Activated CD4-positive, alpha-beta T cell treated with anti-CD3 and anti-CD28 coated beads for 36 hours (primary cell): ENCODE measurements around the gene TSPOAP1. TPM values are rescaled to one million over a fixed set of nuclear protein-coding genes. Genes with fewer than 3 reads are reported as not detected.
"Not testable (repeated sequence)": the region's sequence is repeated elsewhere in the genome, so short reads cannot be mapped to it uniquely, and the experiment has no call there.

Experiments used
- ATAC-seq: fragments of 200-7000 bp; cut with Tn5 transposase; one replicate; pipeline ENCODE4 v1.10.0; 2021; ENCODE audit warnings: mild to moderate bottlenecking, moderate library complexity
- CTCF ChIA-PET: fragments of 350-600 bp; sonication (Branson Sonifier 250); formaldehyde crosslinking; loops from one replicate; lab custom pipeline; 2021; ENCODE audit warnings: antibody characterized with exemption; lab: Charles Lee
- POLR2A ChIA-PET: fragments of 350-600 bp; sonication (Branson Sonifier 250); formaldehyde crosslinking; loops from one replicate; lab custom pipeline; 2021; ENCODE audit warnings: antibody characterized with exemption, inconsistent platforms; lab: Charles Lee
- DNase-seq: peaks from one replicate; pipeline ENCODE4 v3.0.0-alpha.2; 2020
- H3K27ac Mint-ChIP-seq: one replicate; pipeline ENCODE4 v1.8.0; 2021; ENCODE audit warnings: mixed read lengths
- H3K27me3 Mint-ChIP-seq: one replicate; pipeline ENCODE4 v1.8.0; 2021; ENCODE audit warnings: mixed read lengths
- H3K36me3 Mint-ChIP-seq: one replicate; pipeline ENCODE4 v1.8.0; 2021; ENCODE audit warnings: low read depth, mixed read lengths
- H3K4me1 Mint-ChIP-seq: one replicate; pipeline ENCODE4 v1.8.0; 2021; ENCODE audit warnings: mixed read lengths
- H3K4me3 Mint-ChIP-seq: one replicate; pipeline ENCODE4 v1.8.0; 2021; ENCODE audit warnings: mild to moderate bottlenecking, moderate library complexity, mixed read lengths
- H3K9me3 Mint-ChIP-seq: one replicate; pipeline ENCODE4 v1.8.0; 2021; ENCODE audit warnings: low read depth, mixed read lengths
- intact Hi-C, 2 experiments: fragments of 100-400 bp; cut with DNase I in 1 of 2; cut with micrococcal nuclease in 1 of 2; formaldehyde crosslinking; loops; one replicate each; pipeline versions ENCODE4 v1.14.2 to v1.15.1; 2022 to 2024; cut with DNase I, micrococcal nuclease
- total RNA-seq, 2 experiments: library from RNA; stranded (reverse); gene quantifications; one replicate each; pipeline ENCODE4 v1.2.3, GENCODE V29; 2021

The TSPOAP1 gene
- total RNA-seq, 2 experiments from 2014 or later = 11.8 to 12.4 TPM

- intact Hi-C loops = loop anchor here in 1 of 2 experiments (10.0 kb wide), 2 partner anchors 994 to 1274 kb away; partner anchors contain the start of genes CLTC and YPEL2
- Mint-ChIP-seq H3K4me3 (peak overlapping the region; percentile 100), H3K27ac (peak overlapping the region; percentile 99), H3K36me3 (peaks cover 78% of the 10 kb centered on the region), H3K4me1 (peaks cover 46% of the 10 kb centered on the region)
- not testable (repeated sequence) for ATAC-seq, H3K27me3 Mint-ChIP-seq, H3K9me3 Mint-ChIP-seq, DNase-seq
- POLR2A ChIA-PET = interaction anchor here (0.6 to 8.7 kb wide), 6 partner anchors 9 to 24 kb away, joined by 3 to 172 read pairs (median 9); partner anchors contain the start of gene SUPT4H1
- CTCF ChIA-PET = interaction anchor here (0.5 to 4.8 kb wide), 7 partner anchors 9 to 76 kb away, joined by 3 to 34 read pairs (median 6); partner anchors contain the start of genes RNF43 and SUPT4H1
Observed at GRCh38 chr17:58341136-58341860, 12.7 kb upstream of the TSPOAP1 start.

GRCh38 chr17:58340405-58340876 is 11.8 kb upstream of the TSPOAP1 start:
- Mint-ChIP-seq H3K4me1 (peaks cover 43% of the 10 kb centered on the region), H3K27me3 (no peaks in the 10 kb centered on the region), H3K9me3 (no peaks in the 10 kb centered on the region), H3K27ac (peak overlapping the region; percentile 99), H3K36me3 (peaks cover 73% of the 10 kb centered on the region), H3K4me3 (peak overlapping the region; percentile 100)
- ATAC-seq = no peak
- DNase-seq = no peak
- POLR2A ChIA-PET = interaction anchor here (0.6 to 8.7 kb wide), 6 partner anchors 8 to 291 kb away, joined by 3 to 172 read pairs (median 10); partner anchors contain the start of gene SUPT4H1
- CTCF ChIA-PET = interaction anchor here (0.6 to 4.8 kb wide), 6 partner anchors 8 to 77 kb away, joined by 4 to 34 read pairs (median 6); partner anchors contain the start of genes RNF43 and SUPT4H1
- intact Hi-C loops = loop anchor here in 1 of 2 experiments (10.0 kb wide), 2 partner anchors 994 to 1274 kb away; partner anchors contain the start of genes CLTC and YPEL2

- Mint-ChIP-seq H3K27me3 (no peaks in the 10 kb centered on the region), H3K4me1 (peaks cover 41% of the 10 kb centered on the region), H3K27ac (peak overlapping the region; percentile 99), H3K4me3 (peak overlapping the region; percentile 100), H3K9me3 (no peaks in the 10 kb centered on the region), H3K36me3 (peaks cover 72% of the 10 kb centered on the region)
- ChIA-PET POLR2A (interaction anchor here (0.6 to 8.7 kb wide), 8 partner anchors 8 to 291 kb away, joined by 4 to 172 read pairs (median 7); partner anchors contain the start of gene SUPT4H1), CTCF (interaction anchor here (0.6 to 4.8 kb wide), 5 partner anchors 8 to 78 kb away, joined by 3 to 34 read pairs (median 6); partner anchors contain the start of genes RNF43 and SUPT4H1)
- intact Hi-C loops = loop anchor here (2.0 to 10.0 kb wide), 15 partner anchors 13 to 1502 kb away; partner anchors contain the start of genes CLTC (in 1 of the 2), DYNLL2 (in 1 of the 2), MRPS23 (in 1 of the 2) and PRR11 (in 1 of the 2)
- peak; percentile 52 for DNase-seq
- ATAC-seq = no peak
Observed at GRCh38 chr17:58339755-58340404, 11.3 kb upstream of the TSPOAP1 start.

GRCh38 chr17:58338841-58339754 is 10.5 kb upstream of the TSPOAP1 start:
- H3K4me1 Mint-ChIP-seq = peaks cover 38% of the 10 kb centered on the region
- intact Hi-C loops = loop anchor here (1.0 to 10.0 kb wide), 17 partner anchors 10 to 1503 kb away; partner anchors contain the start of genes SUPT4H1 (in 2 of the 2), DYNLL2 (in 1 of the 2), MRPS23 (in 1 of the 2) and PRR11 (in 1 of the 2)
- ChIA-PET CTCF (interaction anchor here (3.4 to 4.8 kb wide), 3 partner anchors 12 to 79 kb away, joined by 18 to 34 read pairs (median 33); partner anchors contain the start of genes RNF43 and SUPT4H1), POLR2A (interaction anchor here (1.0 to 8.7 kb wide), 9 partner anchors 7 to 292 kb away, joined by 6 to 172 read pairs (median 12); partner anchors contain the start of genes SUPT4H1 and TSPOAP1)
- H3K4me3 Mint-ChIP-seq = peak overlapping the region; percentile 100
- H3K9me3 Mint-ChIP-seq = no peaks in the 10 kb centered on the region
- peaks cover 75% of the 10 kb centered on the region for H3K36me3 Mint-ChIP-seq
- DNase-seq (peak; percentile 90), ATAC-seq (peak; percentile 38)
- peak overlapping the region; percentile 99 for H3K27ac Mint-ChIP-seq
- no peaks in the 10 kb centered on the region for H3K27me3 Mint-ChIP-seq

GRCh38 chr17:58338454-58338840 is 9.9 kb upstream of the TSPOAP1 start:
- Mint-ChIP-seq H3K4me1 (peaks cover 33% of the 10 kb centered on the region), H3K36me3 (peaks cover 74% of the 10 kb centered on the region), H3K27ac (peak overlapping the region; percentile 99), H3K9me3 (no peaks in the 10 kb centered on the region), H3K27me3 (no peaks in the 10 kb centered on the region), H3K4me3 (peak overlapping the region; percentile 100)
- ATAC-seq (peak; percentile 4), DNase-seq (peak; percentile 68)
- POLR2A ChIA-PET = interaction anchor here (0.8 to 8.7 kb wide), 12 partner anchors 6 to 354 kb away, joined by 3 to 172 read pairs (median 10); partner anchors contain the start of genes HSF5, RAD51C, SUPT4H1 and TSPOAP1
- CTCF ChIA-PET = interaction anchor here (1.4 to 4.8 kb wide), 5 partner anchors 9 to 79 kb away, joined by 3 to 34 read pairs (median 18); partner anchors contain the start of genes RNF43, SUPT4H1 and TSPOAP1
- intact Hi-C loops = loop anchor here (1.0 to 10.0 kb wide), 17 partner anchors 9 to 1504 kb away; partner anchors contain the start of genes SUPT4H1 (in 2 of the 2), DYNLL2 (in 1 of the 2), MRPS23 (in 1 of the 2) and PRR11 (in 1 of the 2)

GRCh38 chr17:58337600-58338453 is 9.2 kb upstream of the TSPOAP1 start:
- Mint-ChIP-seq H3K9me3 (no peaks in the 10 kb centered on the region), H3K36me3 (peaks cover 71% of the 10 kb centered on the region), H3K27me3 (no peaks in the 10 kb centered on the region), H3K4me3 (peak overlapping the region; percentile 100), H3K27ac (peak overlapping the region; percentile 99), H3K4me1 (peaks cover 26% of the 10 kb centered on the region)
- POLR2A ChIA-PET = interaction anchor here (0.8 to 6.5 kb wide), 15 partner anchors 9 to 355 kb away, joined by 3 to 95 read pairs (median 4); partner anchors contain the start of genes HSF5, RAD51C, RNF43 and SUPT4H1
- peak; percentile 97 for DNase-seq
- intact Hi-C loops = loop anchor here (1.0 to 10.0 kb wide), 17 partner anchors 9 to 1504 kb away; partner anchors contain the start of genes SUPT4H1 (in 2 of the 2), DYNLL2 (in 1 of the 2), MRPS23 (in 1 of the 2) and PRR11 (in 1 of the 2)
- CTCF ChIA-PET = interaction anchor here (0.6 to 4.8 kb wide), 12 partner anchors 9 to 223 kb away, joined by 3 to 34 read pairs (median 4); partner anchors contain the start of genes RNF43, SUPT4H1 and TSPOAP1
- ATAC-seq = peak; percentile 57

GRCh38 chr17:58337210-58337599 is 8.6 kb upstream of the TSPOAP1 start:
- Mint-ChIP-seq H3K4me1 (peaks cover 21% of the 10 kb centered on the region), H3K4me3 (peak overlapping the region; percentile 100), H3K36me3 (peaks cover 68% of the 10 kb centered on the region), H3K27me3 (no peaks in the 10 kb centered on the region), H3K27ac (peak overlapping the region; percentile 99), H3K9me3 (no peaks in the 10 kb centered on the region)
- ChIA-PET CTCF (interaction anchor here (0.7 to 4.8 kb wide), 11 partner anchors 9 to 224 kb away, joined by 3 to 34 read pairs (median 5); partner anchors contain the start of genes RNF43, SUPT4H1 and TSPOAP1), POLR2A (interaction anchor here (0.7 to 6.5 kb wide), 14 partner anchors 7 to 1496 kb away, joined by 3 to 95 read pairs (median 6); partner anchors contain the start of genes HSF5, RNF43, SUPT4H1 and TSPOAP1)
- peak; percentile 73 for DNase-seq
- ATAC-seq = no peak
- intact Hi-C loops = loop anchor here (5.0 to 10.0 kb wide), 10 partner anchors 255 to 1505 kb away; partner anchors contain the start of genes DYNLL2 (in 1 of the 2), MRPS23 (in 1 of the 2), PRR11 (in 1 of the 2) and PTRH2 (in 1 of the 2)

GRCh38 chr17:58336456-58337209 is 8.0 kb upstream of the TSPOAP1 start:
- no peaks in the 10 kb centered on the region for H3K27me3 Mint-ChIP-seq

More at GRCh38 chr17:58336456-58337209, 8.0 kb upstream of the TSPOAP1 start:
- H3K4me1 Mint-ChIP-seq = peaks cover 21% of the 10 kb centered on the region
- intact Hi-C loops = loop anchor here (5.0 to 10.0 kb wide), 10 partner anchors 254 to 1506 kb away; partner anchors contain the start of genes DYNLL2 (in 1 of the 2), MRPS23 (in 1 of the 2), PRR11 (in 1 of the 2) and PTRH2 (in 1 of the 2)
- H3K9me3 Mint-ChIP-seq = no peaks in the 10 kb centered on the region
- peak overlapping the region; percentile 100 for H3K4me3 Mint-ChIP-seq
- peaks cover 68% of the 10 kb centered on the region for H3K36me3 Mint-ChIP-seq
- ATAC-seq = no peak
- ChIA-PET POLR2A (interaction anchor here (0.6 to 6.5 kb wide), 16 partner anchors 8 to 1497 kb away, joined by 3 to 95 read pairs (median 4); partner anchors contain the start of genes RNF43, SUPT4H1 and TSPOAP1), CTCF (interaction anchor here (0.6 to 4.8 kb wide), 11 partner anchors 7 to 179 kb away, joined by 3 to 40 read pairs (median 7); partner anchors contain the start of genes RNF43 and SUPT4H1)
- H3K27ac Mint-ChIP-seq = peak overlapping the region; percentile 99
- peak; percentile 40 for DNase-seq
